ENCODE results near the gene C1QTNF6.

DNA sequence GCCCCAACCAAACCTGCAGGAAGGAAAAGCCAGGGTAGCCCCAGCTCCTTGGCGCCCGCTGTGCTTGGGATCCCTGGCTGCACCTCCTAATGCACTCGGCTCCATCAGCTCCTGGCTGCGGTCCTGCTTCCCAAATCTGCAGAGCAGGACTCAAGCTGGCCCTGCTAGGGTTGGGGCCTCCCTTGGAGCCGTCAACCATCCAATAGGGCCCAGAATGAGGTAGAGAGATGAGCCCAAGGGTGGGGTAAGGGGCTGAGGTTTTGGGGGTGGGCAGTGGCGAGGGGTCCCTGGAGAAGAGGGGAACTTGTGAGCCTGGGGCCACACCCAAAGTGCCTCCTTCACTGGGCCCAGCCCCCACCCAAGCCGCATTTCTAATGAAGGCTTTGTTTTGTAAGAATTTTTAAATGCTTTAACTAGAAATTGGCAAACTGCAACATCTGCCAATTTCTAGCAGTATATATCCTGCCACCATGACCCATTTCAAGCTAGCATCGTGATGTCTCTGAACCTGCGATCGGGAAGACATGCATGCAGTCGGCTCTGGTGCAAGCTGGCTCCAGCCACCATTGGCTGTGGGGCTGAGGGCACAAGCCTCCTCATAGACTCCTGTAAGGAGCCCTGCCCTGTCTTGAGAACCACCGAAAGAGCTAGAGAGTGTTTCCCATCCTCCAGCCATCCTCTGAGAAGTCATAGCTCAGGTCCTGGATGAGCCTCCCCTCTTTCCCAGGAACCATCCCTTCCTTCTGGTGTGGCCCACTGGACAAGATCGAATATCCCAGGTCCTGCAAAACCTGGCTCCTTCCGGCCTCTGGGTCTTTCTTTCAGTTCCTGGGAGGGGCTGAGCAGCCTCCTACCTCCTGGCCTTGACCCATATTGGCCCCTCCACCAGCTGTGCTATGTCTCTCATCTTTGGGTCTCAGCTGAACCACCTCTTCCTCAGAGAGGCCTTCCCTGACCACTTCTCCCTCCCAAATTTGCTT lies 15.5 kb downstream of the C1QTNF6 start:
- TF ChIP-seq, protein P1, sequence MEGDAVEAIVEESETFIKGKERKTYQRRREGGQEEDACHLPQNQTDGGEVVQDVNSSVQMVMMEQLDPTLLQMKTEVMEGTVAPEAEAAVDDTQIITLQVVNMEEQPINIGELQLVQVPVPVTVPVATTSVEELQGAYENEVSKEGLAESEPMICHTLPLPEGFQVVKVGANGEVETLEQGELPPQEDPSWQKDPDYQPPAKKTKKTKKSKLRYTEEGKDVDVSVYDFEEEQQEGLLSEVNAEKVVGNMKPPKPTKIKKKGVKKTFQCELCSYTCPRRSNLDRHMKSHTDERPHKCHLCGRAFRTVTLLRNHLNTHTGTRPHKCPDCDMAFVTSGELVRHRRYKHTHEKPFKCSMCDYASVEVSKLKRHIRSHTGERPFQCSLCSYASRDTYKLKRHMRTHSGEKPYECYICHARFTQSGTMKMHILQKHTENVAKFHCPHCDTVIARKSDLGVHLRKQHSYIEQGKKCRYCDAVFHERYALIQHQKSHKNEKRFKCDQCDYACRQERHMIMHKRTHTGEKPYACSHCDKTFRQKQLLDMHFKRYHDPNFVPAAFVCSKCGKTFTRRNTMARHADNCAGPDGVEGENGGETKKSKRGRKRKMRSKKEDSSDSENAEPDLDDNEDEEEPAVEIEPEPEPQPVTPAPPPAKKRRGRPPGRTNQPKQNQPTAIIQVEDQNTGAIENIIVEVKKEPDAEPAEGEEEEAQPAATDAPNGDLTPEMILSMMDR (IDR thresholded peaks at IDR 0.05; ENCODE audit: poor library complexity): no peak
- TF ChIP-seq EZH2 (IDR thresholded peaks at IDR 0.05; ENCODE audit: borderline replicate concordance): no peak

Data from hepatocyte (in vitro differentiated cells).